Measurements from ENCODE around the gene CWF19L1. TPM values are rescaled to one million over a fixed set of nuclear protein-coding genes. Genes with fewer than 3 reads are reported as not detected.

The CWF19L1 gene
- polyA plus RNA-seq, 2 of the 4 experiments (the other 2 are of a cell fraction), result 24.7 to 30.2 TPM

DNA sequence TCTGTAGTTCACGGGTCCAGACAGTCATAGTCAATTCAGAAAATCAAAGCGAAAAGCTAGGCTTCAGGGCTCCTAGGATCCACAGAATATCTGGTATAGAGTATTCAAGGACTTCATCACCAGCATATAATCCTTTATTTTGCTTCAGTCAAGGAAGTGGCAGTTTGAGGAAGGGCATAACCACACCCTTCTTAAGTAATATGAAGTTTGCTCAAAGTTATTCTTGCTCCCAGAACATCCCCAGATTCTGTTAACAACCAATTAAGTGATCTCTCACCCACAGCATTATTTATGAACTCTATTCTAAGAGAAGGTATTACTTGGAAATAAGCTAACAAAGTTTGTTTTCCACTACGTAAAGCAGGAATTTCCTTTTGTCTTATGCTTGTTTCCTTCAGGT lies 13.2 kb downstream of the CWF19L1 start (continued):
- TF ChIP-seq, protein P1, sequence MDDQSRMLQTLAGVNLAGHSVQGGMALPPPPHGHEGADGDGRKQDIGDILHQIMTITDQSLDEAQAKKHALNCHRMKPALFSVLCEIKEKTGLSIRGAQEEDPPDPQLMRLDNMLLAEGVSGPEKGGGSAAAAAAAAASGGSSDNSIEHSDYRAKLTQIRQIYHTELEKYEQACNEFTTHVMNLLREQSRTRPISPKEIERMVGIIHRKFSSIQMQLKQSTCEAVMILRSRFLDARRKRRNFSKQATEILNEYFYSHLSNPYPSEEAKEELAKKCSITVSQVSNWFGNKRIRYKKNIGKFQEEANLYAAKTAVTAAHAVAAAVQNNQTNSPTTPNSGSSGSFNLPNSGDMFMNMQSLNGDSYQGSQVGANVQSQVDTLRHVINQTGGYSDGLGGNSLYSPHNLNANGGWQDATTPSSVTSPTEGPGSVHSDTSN (IDR thresholded peaks at IDR 0.05), result no peak
- TF ChIP-seq HEYL (CRISPR knock-in tag; IDR thresholded peaks at IDR 0.05), result no peak
- TF ChIP-seq HOXA7 (CRISPR knock-in tag; IDR thresholded peaks at IDR 0.05), result no peak
- no peak for TF ChIP-seq CHD2 (IDR thresholded peaks at IDR 0.05; ENCODE audit: low read length, partially characterized antibody)
- no peak for TF ChIP-seq ZNF302 (CRISPR knock-in tag; IDR thresholded peaks at IDR 0.05)
- TF ChIP-seq, protein P2, sequence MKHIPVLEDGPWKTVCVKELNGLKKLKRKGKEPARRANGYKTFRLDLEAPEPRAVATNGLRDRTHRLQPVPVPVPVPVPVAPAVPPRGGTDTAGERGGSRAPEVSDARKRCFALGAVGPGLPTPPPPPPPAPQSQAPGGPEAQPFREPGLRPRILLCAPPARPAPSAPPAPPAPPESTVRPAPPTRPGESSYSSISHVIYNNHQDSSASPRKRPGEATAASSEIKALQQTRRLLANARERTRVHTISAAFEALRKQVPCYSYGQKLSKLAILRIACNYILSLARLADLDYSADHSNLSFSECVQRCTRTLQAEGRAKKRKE (CRISPR knock-in tag; IDR thresholded peaks at IDR 0.05; ENCODE audit: low read depth), result no peak
- no peak for TF ChIP-seq FOSB (CRISPR knock-in tag; IDR thresholded peaks at IDR 0.05)
- no peak for TF ChIP-seq MYC (IDR thresholded peaks at IDR 0.05; ENCODE audit: borderline replicate concordance, low read length)
- no peak for TF ChIP-seq JUNB (IDR thresholded peaks at IDR 0.05)
- TF ChIP-seq NFE2L2 (conservative IDR thresholded peaks at IDR 0.05; ENCODE audit: low read length), result no peak

DNA sequence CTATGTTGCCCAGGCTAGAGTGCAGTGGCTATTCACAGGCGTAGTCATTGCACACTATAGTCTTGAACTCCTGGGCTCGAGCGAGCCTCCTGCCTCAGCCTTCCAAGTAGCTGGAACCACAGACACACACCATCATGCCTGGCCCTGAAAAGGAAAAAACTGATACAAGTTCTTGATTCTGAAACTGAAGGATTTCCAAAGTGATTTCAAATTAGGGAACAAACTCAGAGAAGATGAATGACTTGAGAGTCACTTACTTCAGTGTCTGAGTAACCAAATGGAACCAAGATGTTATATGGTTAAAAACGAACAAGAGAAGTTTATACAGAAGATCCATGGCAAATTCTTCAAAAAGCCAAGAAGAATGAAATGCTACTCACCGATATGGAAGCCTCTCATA lies 14.4 kb downstream of the CWF19L1 start:
- DNase-seq (ENCODE audit: low read depth in 1 of 2, low spot score in 1 of 2), result no peak
- no peak overlapping the region for H3K4me2 ChIP-seq
- no peak overlapping the region for H3K27ac ChIP-seq
- ATAC-seq, result no peak
- H3K4me3 ChIP-seq, result no peak overlapping the region
- 89% methylated on average over 5 of the region's 5 CpGs for WGBS (ENCODE audit: missing lambda C conversion rate)
- TF ChIP-seq EHMT2 (IDR thresholded peaks at IDR 0.05; ENCODE audit: low read depth) (no peak), TFCP2L1 (CRISPR knock-in tag; IDR thresholded peaks at IDR 0.05) (no peak)
- ChIA-PET POLR2A (interaction anchor here (0.7 kb wide), 1 partner anchor 34 kb away, joined by 3 read pairs; no protein-coding TSS in a partner anchor), CTCF (interaction anchor here (0.6 to 1.2 kb wide), 3 partner anchors 134 to 408 kb away, joined by 3 to 4 read pairs (median 3); no protein-coding TSS in a partner anchor)
- no peaks in the 10 kb centered on the region for H3K9me3 ChIP-seq
- FAIRE-seq, result no peak
- H3K4me1 ChIP-seq, result no peaks in the 10 kb centered on the region

DNA sequence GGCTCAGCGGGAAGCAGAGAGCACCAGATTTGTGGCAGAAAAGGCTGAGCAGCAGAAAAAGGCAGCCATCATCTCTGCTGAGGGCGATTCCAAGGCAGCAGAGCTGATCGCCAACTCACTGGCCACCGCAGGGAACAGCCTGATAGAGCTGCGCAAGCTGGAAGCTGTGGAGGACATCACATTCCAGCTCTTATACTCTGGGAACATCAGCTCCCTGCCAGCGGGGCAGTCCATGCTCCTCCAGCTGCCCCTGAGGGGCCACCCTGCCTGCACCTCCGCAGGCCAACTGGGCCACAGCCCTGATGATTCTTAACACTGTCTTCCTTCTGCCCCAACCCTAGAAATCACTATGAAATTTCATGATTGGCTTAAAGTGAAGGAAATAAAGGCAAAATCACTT lies 18.6 kb downstream of the CWF19L1 start:
- POLR2A ChIA-PET, result no interaction called here
- TF ChIP-seq RCOR1 (IDR thresholded peaks at IDR 0.05; ENCODE audit: low read depth, low read length), result no peak
- TF ChIP-seq HEYL (CRISPR knock-in tag; IDR thresholded peaks at IDR 0.05), result no peak
- TF ChIP-seq, protein P3, sequence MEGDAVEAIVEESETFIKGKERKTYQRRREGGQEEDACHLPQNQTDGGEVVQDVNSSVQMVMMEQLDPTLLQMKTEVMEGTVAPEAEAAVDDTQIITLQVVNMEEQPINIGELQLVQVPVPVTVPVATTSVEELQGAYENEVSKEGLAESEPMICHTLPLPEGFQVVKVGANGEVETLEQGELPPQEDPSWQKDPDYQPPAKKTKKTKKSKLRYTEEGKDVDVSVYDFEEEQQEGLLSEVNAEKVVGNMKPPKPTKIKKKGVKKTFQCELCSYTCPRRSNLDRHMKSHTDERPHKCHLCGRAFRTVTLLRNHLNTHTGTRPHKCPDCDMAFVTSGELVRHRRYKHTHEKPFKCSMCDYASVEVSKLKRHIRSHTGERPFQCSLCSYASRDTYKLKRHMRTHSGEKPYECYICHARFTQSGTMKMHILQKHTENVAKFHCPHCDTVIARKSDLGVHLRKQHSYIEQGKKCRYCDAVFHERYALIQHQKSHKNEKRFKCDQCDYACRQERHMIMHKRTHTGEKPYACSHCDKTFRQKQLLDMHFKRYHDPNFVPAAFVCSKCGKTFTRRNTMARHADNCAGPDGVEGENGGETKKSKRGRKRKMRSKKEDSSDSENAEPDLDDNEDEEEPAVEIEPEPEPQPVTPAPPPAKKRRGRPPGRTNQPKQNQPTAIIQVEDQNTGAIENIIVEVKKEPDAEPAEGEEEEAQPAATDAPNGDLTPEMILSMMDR (IDR thresholded peaks at IDR 0.05), result no peak
- no peak for TF ChIP-seq CBX2 (IDR thresholded peaks at IDR 0.05; ENCODE audit: borderline replicate concordance, low read depth)
- no peak for TF ChIP-seq KDM1A (IDR thresholded peaks at IDR 0.05; ENCODE audit: low read depth)
- TF ChIP-seq, protein P1 (IDR thresholded peaks at IDR 0.05), result no peak
- TF ChIP-seq RAD21 (conservative IDR thresholded peaks at IDR 0.05 in 1 of 2, IDR thresholded peaks at IDR 0.05 in 1 of 2), result no peak
- TF ChIP-seq, protein P4, sequence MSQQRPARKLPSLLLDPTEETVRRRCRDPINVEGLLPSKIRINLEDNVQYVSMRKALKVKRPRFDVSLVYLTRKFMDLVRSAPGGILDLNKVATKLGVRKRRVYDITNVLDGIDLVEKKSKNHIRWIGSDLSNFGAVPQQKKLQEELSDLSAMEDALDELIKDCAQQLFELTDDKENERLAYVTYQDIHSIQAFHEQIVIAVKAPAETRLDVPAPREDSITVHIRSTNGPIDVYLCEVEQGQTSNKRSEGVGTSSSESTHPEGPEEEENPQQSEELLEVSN (IDR thresholded peaks at IDR 0.05; ENCODE audit: borderline replicate concordance, low read depth), result no peak
- TF ChIP-seq ZNF302 (CRISPR knock-in tag; IDR thresholded peaks at IDR 0.05), result no peak
- no peak for TF ChIP-seq GATA3 (IDR thresholded peaks at IDR 0.05; ENCODE audit: borderline replicate concordance)
- TF ChIP-seq EHF (CRISPR knock-in tag; IDR thresholded peaks at IDR 0.05), result no peak
- no peak for TF ChIP-seq FOSB (CRISPR knock-in tag; IDR thresholded peaks at IDR 0.05)
- no peak for TF ChIP-seq MYC (IDR thresholded peaks at IDR 0.05; ENCODE audit: borderline replicate concordance, low read length)
- TF ChIP-seq HDAC2 (IDR thresholded peaks at IDR 0.05), result no peak
- no peak for TF ChIP-seq HOXB5 (CRISPR knock-in tag; IDR thresholded peaks at IDR 0.05)
- TF ChIP-seq ESRRA (IDR thresholded peaks at IDR 0.05; ENCODE audit: borderline replicate concordance, low read length), result no peak
- TF ChIP-seq EP300 (IDR thresholded peaks at IDR 0.05), result no peak
- TF ChIP-seq, protein P5, sequence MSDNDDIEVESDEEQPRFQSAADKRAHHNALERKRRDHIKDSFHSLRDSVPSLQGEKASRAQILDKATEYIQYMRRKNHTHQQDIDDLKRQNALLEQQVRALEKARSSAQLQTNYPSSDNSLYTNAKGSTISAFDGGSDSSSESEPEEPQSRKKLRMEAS (IDR thresholded peaks at IDR 0.05), result no peak
- no peak for TF ChIP-seq NPAS2 (CRISPR knock-in tag; IDR thresholded peaks at IDR 0.05; ENCODE audit: borderline replicate concordance)
- no peak for TF ChIP-seq CHD2 (IDR thresholded peaks at IDR 0.05; ENCODE audit: low read length, partially characterized antibody)
- no peak overlapping the region for H3K4me2 ChIP-seq
- H3K4me3 ChIP-seq, result no peak overlapping the region
- CTCF ChIA-PET, result interaction anchor here (1.1 to 1.3 kb wide), 2 partner anchors 9 to 203 kb away, joined by 3 to 4 read pairs; no protein-coding TSS in a partner anchor
- H3K27ac ChIP-seq, result no peak overlapping the region
- 90% methylated on average over 7 of the region's 7 CpGs for WGBS (ENCODE audit: missing lambda C conversion rate)
- FAIRE-seq, result no peak
- H3K9me3 ChIP-seq, result no peaks in the 10 kb centered on the region
- no peak for DNase-seq (ENCODE audit: low read depth in 1 of 2, low spot score in 1 of 2)
- H3K4me1 ChIP-seq, result no peaks in the 10 kb centered on the region
- ATAC-seq, result no peak

Data from A549 (cell line).